Endothelial cell of umbilical vein (primary cell): ENCODE data around the gene P2RX3. TPM values are rescaled to one million over a fixed set of nuclear protein-coding genes. Genes with fewer than 3 reads are reported as not detected.

Source experiments
- BruUV-seq: library from RNA; stranded (reverse); fragments of 400-500 nt; replicated peaks from 2 replicates; lab custom pipeline; 2021; lab: Mats Ljungman, UMichigan
- CTCF ChIA-PET: fragments of 300-600, 350-600 bp; sonication (Branson Sonifier 250); formaldehyde crosslinking; loops from one replicate; lab custom pipeline; 2021; ENCODE audit warnings: antibody characterized with exemption, inconsistent platforms; lab: Charles Lee
- POLR2A ChIA-PET: fragments of 300-600, 350-600 bp; sonication (Branson Sonifier 250); formaldehyde crosslinking; loops from one replicate; lab custom pipeline; 2021; ENCODE audit warnings: antibody characterized with exemption, inconsistent platforms; lab: Charles Lee
- DNase-seq: peaks from one replicate; pipeline ENCODE4 v3.0.0-alpha.2; 2011; ENCODE audit warnings: low read depth, low spot score
- FAIRE-seq: peaks from 2 replicates; lab custom pipeline; 2011; peaks lifted over from hg19 to GRCh38; lab: Jason Lieb, UNC
- H2AFZ ChIP-seq: 2 replicates; pipeline ENCODE4 v1.6.0; 2012; ENCODE audit warnings: low read depth, low read length, control low read depth, inconsistent platforms
- H3K27ac ChIP-seq: 2 replicates; pipeline ENCODE4 v1.5.1; 2011; ENCODE audit warnings: low read depth, mild to moderate bottlenecking, control low read depth, low read length, moderate library complexity; ENCODE audit not compliant: insufficient read depth
- H3K27me3 ChIP-seq, 2 experiments: 2 replicates each; pipeline versions ENCODE4 v1.6.0 to v1.6.1; 2011; ENCODE audit warnings: low read length in 2 of 2, mixed read lengths in 1 of 2; ENCODE audit not compliant: control insufficient read depth in 2 of 2, insufficient read depth in 2 of 2
- H3K36me3 ChIP-seq, 2 experiments: 2 replicates in 1 of 2; 3 replicates in 1 of 2; pipeline ENCODE4 v1.5.1; 2011; ENCODE audit warnings: low read length in 2 of 2, mild to moderate bottlenecking in 1 of 2, moderate library complexity in 1 of 2; ENCODE audit not compliant: control insufficient read depth in 2 of 2, insufficient read depth in 2 of 2; ENCODE audit errors: extremely low read depth in 1 of 2
- H3K4me1 ChIP-seq: 3 replicates; pipeline ENCODE4 v1.5.1; 2011; ENCODE audit warnings: mild to moderate bottlenecking, low read length; ENCODE audit not compliant: control insufficient read depth, insufficient read depth; ENCODE audit errors: extremely low read depth
- H3K4me2 ChIP-seq: 2 replicates; pipeline ENCODE4 v1.6.1; 2011; ENCODE audit warnings: low read length, control low read depth, mixed read lengths; ENCODE audit not compliant: insufficient read depth
- H3K4me3 ChIP-seq, 3 experiments: fragments of 200-600 bp in 1 of 3; sonication (generic), shearing (Covaris generic) in 1 of 3; replicated peaks in 1 of 3; 2 replicates each; pipeline ENCODE4 v1.5.1; 2011 to 2016; ENCODE audit warnings: control low read depth in 3 of 3, low read length in 3 of 3, mild to moderate bottlenecking in 2 of 3, inconsistent platforms in 1 of 3, low read depth in 1 of 3, moderate library complexity in 1 of 3; ENCODE audit not compliant: insufficient read depth in 1 of 3
- H3K79me2 ChIP-seq: 2 replicates; pipeline ENCODE4 v1.6.0; 2012; ENCODE audit warnings: low read length, inconsistent platforms; ENCODE audit not compliant: control insufficient read depth, insufficient read depth
- H3K9ac ChIP-seq: replicated peaks from 2 replicates; pipeline ENCODE3; 2011; ENCODE audit warnings: low read length, control low read depth; ENCODE audit not compliant: insufficient read depth; ENCODE audit errors: extremely low read depth
- H3K9me1 ChIP-seq: replicated peaks from 3 replicates; pipeline ENCODE4 v1.6.0; 2011; ENCODE audit warnings: mild to moderate bottlenecking, low read length; ENCODE audit not compliant: control insufficient read depth, insufficient read depth; ENCODE audit errors: extremely low read depth
- H3K9me3 ChIP-seq: replicated peaks from 2 replicates; pipeline ENCODE4 v1.5.1; 2012; ENCODE audit warnings: low read length, inconsistent platforms; ENCODE audit not compliant: control insufficient read depth, insufficient read depth
- H4K20me1 ChIP-seq: replicated peaks from 2 replicates; pipeline ENCODE3; 2011; ENCODE audit warnings: mild to moderate bottlenecking, low read length; ENCODE audit not compliant: control insufficient read depth, insufficient read depth; ENCODE audit errors: extremely low read depth
- EZH2 ChIP-seq: IDR thresholded peaks from 2 replicates; pipeline ENCODE4 v1.6.1; 2012; ENCODE audit warnings: borderline replicate concordance, low read depth, mild to moderate bottlenecking, moderate library complexity, low read length, inconsistent platforms; ENCODE audit not compliant: severe bottlenecking
- FOS ChIP-seq: IDR thresholded peaks from 2 replicates; pipeline ENCODE4 v1.6.1; 2011; ENCODE audit warnings: mild to moderate bottlenecking, low read length, moderate library complexity, borderline replicate concordance; ENCODE audit not compliant: insufficient read depth
- GATA2 ChIP-seq: IDR thresholded peaks from 2 replicates; pipeline ENCODE4 v1.7.0; 2011; ENCODE audit warnings: low read depth, mild to moderate bottlenecking, moderate library complexity, mixed read lengths, low read length; ENCODE audit not compliant: insufficient read length, insufficient read depth
- JUN ChIP-seq: IDR thresholded peaks from 2 replicates; pipeline ENCODE4 v1.6.1; 2011; ENCODE audit warnings: borderline replicate concordance, low read depth; ENCODE audit not compliant: insufficient read length, insufficient read depth
- MYC ChIP-seq: IDR thresholded peaks from one replicate; pipeline ENCODE4 v1.6.1; 2011; ENCODE audit warnings: mild to moderate bottlenecking, low read depth, low read length
- POLR2A ChIP-seq: IDR thresholded peaks from 2 replicates; pipeline ENCODE4 v1.6.1; 2012; ENCODE audit warnings: low read depth, mild to moderate bottlenecking, control low read depth, low read length
- POLR2AphosphoS5 ChIP-seq: IDR thresholded peaks from 2 replicates; pipeline ENCODE4 v1.6.1; 2012; ENCODE audit warnings: low read depth, mild to moderate bottlenecking, control low read depth, low read length, moderate library complexity; ENCODE audit not compliant: insufficient read depth
- dilution Hi-C: fragments of 300-500 bp; cut with MboI; formaldehyde crosslinking; loops from one replicate; pipeline ENCODE4 v1.15.0; 2019; ENCODE audit warnings: low sequenced_read_pairs; ENCODE audit not compliant: extremely low pct_ligation_motif_present
- intact Hi-C: fragments of 100-400 bp; cut with micrococcal nuclease; formaldehyde crosslinking; loops from one replicate; pipeline ENCODE4 v1.10.0; 2022
- polyA plus RNA-seq, 4 experiments: library from polyadenylated mRNA; depleted of rRNA in 3 of 4; stranded (reverse) in 3 of 4; unstranded in 1 of 4; fragments of >200 nt; gene quantifications; 2 replicates each; pipeline versions ENCODE4 v1.2.1 to v1.2.3, GENCODE V29; 2011 to 2012; ENCODE audit warnings: missing spikeins in 1 of 4
- total RNA-seq: library from RNA; stranded (reverse); gene quantifications from 2 replicates; pipeline ENCODE4 v1.2.3, GENCODE V29; 2021
- TF ChIP-seq, protein P1 (sequence below): IDR thresholded peaks from 2 replicates; pipeline ENCODE4 v1.6.1; 2011; ENCODE audit not compliant: insufficient read depth, insufficient read length
- TF ChIP-seq, protein P2 (sequence below), 2 donors: IDR thresholded peaks; 1 replicate in 1 of 2; 2 replicates in 1 of 2; pipeline ENCODE4 v1.5.1; 2011; ENCODE audit warnings: low read length in 2 of 2, mild to moderate bottlenecking in 2 of 2, moderate library complexity in 2 of 2, control low read depth in 1 of 2, inconsistent platforms in 1 of 2, low read depth in 1 of 2; ENCODE audit not compliant: insufficient read depth in 1 of 2; ENCODE audit errors: extremely low read depth in 1 of 2

Gene P2RX3
- total and polyA plus RNA-seq, 2 donors (not counting 3 experiments of a cell fraction or from before 2014, with no cell fraction given) = not detected

DNA sequence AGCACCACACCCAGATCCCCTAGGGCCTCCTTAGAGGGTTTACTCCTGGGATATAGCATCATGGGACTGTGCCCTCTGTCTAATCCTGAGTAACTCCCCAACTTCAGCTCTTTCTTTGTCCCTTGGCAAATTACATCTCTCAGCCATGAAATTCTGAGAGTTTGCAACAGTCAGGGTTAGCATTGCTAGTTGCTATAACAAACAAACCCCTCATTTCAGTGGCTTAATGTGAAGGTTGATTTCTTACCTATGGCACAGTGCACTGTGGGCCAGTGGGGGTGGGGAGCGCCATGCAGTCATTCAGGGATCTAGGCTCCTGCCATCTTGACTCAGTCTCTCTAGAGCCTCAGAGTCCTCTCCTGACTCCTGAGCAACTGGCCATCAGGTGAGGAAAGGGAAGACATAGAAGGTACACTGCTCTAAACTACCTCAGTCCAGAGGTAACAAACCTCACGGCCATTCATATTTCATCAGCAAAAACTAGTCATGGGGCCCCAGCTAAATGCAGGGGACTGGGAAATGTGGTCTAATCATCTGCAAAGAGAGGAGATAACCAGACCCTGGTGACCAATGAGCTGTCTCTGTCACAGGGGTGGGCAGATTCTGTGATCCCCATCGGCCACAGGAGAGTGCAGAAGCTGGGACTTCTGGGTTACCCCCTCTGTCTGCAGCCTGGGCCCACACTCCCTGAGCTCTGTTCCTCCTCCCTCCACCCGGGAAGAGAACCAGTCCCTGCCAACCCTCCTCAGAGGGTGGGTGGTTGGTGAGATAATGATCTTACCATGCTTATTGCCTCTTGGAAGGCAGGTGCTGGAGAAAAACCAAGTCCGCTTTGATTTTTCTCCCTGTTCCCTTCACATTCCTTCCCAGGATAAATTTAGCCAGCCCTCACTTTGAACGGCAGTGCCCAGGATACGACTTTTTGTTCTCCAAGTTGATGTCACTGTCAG is 25.3 kb downstream of the P2RX3 start:
- DNase-seq (no peak), FAIRE-seq (no peak)
- H3K36me3 ChIP-seq = no peaks in the 10 kb centered on the region
- no peaks in the 10 kb centered on the region for H4K20me1 ChIP-seq
- TF ChIP-seq, protein P1, sequence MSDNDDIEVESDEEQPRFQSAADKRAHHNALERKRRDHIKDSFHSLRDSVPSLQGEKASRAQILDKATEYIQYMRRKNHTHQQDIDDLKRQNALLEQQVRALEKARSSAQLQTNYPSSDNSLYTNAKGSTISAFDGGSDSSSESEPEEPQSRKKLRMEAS = no peak
- TF ChIP-seq JUN (no peak), FOS (no peak), POLR2AphosphoS5 (no peak), MYC (no peak), GATA2 (no peak), EZH2 (no peak), POLR2A (no peak)
- TF ChIP-seq, protein P2, sequence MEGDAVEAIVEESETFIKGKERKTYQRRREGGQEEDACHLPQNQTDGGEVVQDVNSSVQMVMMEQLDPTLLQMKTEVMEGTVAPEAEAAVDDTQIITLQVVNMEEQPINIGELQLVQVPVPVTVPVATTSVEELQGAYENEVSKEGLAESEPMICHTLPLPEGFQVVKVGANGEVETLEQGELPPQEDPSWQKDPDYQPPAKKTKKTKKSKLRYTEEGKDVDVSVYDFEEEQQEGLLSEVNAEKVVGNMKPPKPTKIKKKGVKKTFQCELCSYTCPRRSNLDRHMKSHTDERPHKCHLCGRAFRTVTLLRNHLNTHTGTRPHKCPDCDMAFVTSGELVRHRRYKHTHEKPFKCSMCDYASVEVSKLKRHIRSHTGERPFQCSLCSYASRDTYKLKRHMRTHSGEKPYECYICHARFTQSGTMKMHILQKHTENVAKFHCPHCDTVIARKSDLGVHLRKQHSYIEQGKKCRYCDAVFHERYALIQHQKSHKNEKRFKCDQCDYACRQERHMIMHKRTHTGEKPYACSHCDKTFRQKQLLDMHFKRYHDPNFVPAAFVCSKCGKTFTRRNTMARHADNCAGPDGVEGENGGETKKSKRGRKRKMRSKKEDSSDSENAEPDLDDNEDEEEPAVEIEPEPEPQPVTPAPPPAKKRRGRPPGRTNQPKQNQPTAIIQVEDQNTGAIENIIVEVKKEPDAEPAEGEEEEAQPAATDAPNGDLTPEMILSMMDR (IDR thresholded peaks at IDR 0.05; ENCODE audit: extremely low read depth in 1 of 2, insufficient read depth in 1 of 2, low read depth in 1 of 2, low read length in 2 of 2) = no peak
- peaks cover 0 to 3% of the 10 kb centered on the region in 2 experiments for H3K27me3 ChIP-seq
- dilution Hi-C loops = no loop called here
- H3K9me1 ChIP-seq = no peaks in the 10 kb centered on the region
- H3K79me2 ChIP-seq = no peaks in the 10 kb centered on the region
- no peak overlapping the region for H3K4me3 ChIP-seq
- H3K4me1 ChIP-seq = no peaks in the 10 kb centered on the region
- intact Hi-C loops = no loop called here
- ChIA-PET POLR2A (no interaction called here), CTCF (interaction anchor here (2.5 kb wide), 1 partner anchor 13 kb away, joined by 9 read pairs; no protein-coding TSS in a partner anchor)
- H3K4me2 ChIP-seq = no peak overlapping the region
- BruUV-seq = no TSS peak
- H2AFZ ChIP-seq = no peak overlapping the region
- H3K9me3 ChIP-seq = no peaks in the 10 kb centered on the region
- no peak overlapping the region for H3K9ac ChIP-seq
- H3K27ac ChIP-seq = no peak overlapping the region
